Fibroblast of pulmonary artery (primary cell): ENCODE results near the gene OVOL1.

Source experiments
- DNase-seq: peaks from one replicate; pipeline ENCODE4 v3.0.0-alpha.2; 2010; ENCODE audit warnings: low read depth
- H3K4me3 ChIP-seq: replicated peaks from 2 replicates; pipeline ENCODE4 v1.5.1; 2011; ENCODE audit warnings: low read depth, mild to moderate bottlenecking, control low read depth, low read length, moderate library complexity
- TF ChIP-seq, protein P1 (sequence below): IDR thresholded peaks from 2 replicates; pipeline ENCODE4 v1.5.1; 2011; ENCODE audit warnings: mild to moderate bottlenecking, control low read depth, low read length, inconsistent platforms; ENCODE audit errors: missing control alignments

OVOL1 gene

DNA sequence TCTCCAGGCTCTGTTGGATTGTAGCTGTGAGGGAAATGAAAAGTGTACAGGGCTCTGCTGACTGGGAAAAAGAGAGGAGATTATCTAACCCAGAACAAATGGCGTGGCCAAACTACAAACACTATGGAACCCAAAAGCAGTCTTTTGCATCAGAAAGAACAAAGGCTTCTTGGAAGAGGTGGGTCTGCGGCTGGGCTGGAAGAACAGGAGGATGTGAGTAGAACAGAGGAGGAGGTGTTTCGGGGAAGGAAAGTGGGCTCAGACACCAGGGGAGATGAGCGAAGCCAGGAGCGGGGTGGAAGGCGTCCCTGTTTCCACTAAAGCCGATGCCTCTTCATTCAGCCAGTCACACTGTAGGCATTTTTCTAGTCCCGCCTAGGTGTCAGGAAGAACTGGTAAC lies 12.0 kb downstream of the OVOL1 start:
- no peak overlapping the region for H3K4me3 ChIP-seq
- no peak for DNase-seq
- TF ChIP-seq, protein P1, sequence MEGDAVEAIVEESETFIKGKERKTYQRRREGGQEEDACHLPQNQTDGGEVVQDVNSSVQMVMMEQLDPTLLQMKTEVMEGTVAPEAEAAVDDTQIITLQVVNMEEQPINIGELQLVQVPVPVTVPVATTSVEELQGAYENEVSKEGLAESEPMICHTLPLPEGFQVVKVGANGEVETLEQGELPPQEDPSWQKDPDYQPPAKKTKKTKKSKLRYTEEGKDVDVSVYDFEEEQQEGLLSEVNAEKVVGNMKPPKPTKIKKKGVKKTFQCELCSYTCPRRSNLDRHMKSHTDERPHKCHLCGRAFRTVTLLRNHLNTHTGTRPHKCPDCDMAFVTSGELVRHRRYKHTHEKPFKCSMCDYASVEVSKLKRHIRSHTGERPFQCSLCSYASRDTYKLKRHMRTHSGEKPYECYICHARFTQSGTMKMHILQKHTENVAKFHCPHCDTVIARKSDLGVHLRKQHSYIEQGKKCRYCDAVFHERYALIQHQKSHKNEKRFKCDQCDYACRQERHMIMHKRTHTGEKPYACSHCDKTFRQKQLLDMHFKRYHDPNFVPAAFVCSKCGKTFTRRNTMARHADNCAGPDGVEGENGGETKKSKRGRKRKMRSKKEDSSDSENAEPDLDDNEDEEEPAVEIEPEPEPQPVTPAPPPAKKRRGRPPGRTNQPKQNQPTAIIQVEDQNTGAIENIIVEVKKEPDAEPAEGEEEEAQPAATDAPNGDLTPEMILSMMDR = no peak

DNA sequence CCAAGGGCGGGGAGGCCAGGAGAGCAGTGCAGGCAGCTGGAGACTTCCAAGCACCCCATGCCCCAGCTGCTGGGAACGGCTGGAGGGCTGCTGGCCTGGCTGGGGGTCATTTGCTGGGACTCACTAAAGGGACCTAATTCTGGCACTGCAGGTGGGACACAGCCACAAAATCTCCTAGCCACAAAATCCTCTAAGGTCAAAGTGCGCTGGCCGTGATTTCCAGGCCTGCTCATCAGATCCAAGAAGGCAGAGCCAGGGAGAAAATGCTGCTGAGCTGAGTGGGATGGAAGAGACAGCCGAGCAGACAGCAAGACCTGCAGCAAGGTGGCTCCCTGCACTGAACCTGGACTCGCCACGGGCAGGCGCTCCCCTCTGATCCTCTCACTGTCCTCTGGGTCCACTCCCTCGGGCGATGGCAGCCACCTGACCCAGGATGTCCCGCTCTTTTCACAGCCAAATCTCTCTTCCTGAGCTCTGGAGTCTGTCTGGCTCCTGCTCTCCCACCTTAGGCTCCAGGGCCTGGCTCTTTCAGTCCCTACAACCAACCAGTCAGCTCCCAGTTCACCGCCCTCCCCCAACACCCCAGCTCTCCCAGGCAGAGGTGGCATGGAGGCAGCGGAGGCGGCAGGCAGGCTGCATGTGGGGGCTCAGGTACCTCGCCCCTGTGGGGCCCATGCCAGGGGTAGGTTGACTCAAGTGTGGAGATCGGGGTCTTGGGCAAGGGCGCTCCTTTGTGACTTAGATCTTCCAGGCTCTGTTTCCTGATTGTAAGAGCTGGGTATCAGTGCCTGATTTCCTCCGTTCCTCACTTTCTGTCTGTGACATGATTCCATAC lies 14.5 kb downstream of the OVOL1 start:
- no peak overlapping the region for H3K4me3 ChIP-seq
- TF ChIP-seq, protein P1 = no peak
- DNase-seq = no peak

DNA sequence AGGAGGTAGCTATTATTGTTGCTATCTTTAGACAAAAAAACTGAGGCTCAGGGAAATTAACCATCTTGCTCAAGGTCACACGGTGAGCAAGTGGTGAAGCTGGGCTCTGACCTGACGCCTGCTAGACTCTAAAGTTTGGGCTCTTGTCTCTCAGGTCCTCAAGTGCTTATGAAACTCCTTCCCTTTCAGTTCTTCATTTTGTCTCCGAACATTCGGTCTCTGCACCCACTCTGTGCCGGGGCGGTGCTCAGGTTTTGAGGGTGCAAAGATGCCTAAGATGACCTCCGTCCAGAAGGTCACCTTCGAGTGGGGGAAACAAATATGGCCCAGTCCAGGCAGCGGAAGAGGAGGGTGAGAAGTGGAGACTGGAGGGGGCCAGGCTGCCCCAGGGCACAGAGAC lies 16.0 kb downstream of the OVOL1 start:
- DNase-seq = no peak
- TF ChIP-seq, protein P1 = no peak
- H3K4me3 ChIP-seq = no peak overlapping the region

DNA sequence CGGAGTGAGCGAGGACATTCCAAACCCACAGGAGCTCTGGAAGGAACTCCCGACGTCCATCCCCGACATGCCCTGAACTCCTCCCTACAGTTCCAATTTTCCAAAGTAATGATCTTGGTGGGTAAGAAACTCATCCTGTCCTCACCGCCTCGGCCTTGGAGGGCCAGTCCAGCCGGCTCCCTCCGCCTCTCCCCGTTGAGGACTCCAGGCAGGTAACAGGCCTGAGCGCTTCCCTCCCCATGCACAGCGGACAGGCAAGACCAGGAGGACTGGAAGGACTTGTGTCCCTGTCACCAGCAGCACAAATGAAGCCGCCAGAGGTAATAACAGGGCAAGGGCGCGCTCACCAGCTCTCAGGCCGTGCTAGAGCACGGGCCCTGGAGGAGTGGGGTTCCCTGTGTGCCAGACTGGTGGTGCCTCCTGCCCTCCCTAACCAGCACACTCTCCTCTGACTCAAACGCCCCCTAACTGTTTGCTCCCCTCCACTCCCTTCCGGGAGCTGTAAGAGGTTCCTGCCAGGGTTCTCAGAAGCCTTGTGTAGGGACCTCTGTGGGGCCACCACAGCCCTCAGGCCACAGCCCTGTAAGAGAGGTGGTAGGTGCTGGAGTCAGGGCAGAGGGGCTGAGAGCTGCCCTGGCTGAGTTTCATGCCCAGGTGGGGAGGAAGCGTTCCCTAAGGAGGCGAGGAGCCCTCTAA lies 17.1 kb downstream of the OVOL1 start:
- TF ChIP-seq, protein P1 = no peak
- no peak overlapping the region for H3K4me3 ChIP-seq
- no peak for DNase-seq

DNA sequence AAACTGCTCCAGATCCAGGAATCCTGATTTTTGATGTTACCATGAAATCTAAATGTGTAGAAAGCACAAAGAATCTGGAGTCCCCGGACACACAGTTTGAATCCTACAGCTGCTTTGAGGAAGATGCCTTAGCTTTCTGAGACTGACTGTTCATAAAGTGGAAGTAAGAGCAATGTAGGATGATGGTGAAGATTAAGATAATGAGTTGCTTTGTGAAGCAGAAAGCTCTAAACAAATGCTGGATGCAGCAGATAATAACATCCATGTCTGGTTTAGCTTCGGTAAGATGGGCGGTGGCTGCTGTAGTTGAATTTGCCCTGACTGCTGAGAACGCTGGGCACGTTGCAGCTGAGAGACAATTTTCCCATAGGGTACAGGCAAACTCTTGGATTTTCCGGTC lies 20.1 kb downstream of the OVOL1 start:
- DNase-seq = no peak
- H3K4me3 ChIP-seq = no peak overlapping the region
- TF ChIP-seq, protein P1 = no peak

DNA sequence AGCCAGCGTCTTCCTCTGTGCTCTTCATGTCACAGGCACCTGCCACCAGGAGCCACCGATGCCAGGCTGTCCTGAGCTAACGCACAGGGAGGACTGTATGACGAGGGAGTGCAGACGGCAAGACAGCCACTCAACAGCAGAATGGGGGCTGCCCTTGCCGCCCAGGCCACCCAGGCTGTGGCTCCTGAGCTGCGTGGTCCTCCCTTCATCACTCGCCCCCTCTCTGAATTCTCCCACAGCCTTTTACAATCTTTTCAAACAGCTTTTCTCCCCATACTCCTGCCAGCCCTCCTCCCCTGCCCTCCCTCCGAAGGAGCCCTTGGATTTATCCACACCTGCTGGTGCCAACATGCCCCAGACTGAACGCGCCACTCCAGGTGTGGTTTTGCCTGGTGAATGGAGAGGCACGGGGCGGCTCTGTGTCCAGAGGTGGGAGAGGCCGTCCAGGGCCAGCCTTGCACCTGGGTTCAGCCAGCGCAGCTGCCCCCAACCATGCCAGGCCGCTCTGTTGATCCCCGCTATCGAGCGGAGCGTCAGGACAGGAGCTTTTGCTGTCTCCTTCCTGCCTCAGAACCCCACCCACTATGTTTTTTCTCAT lies 22.0 kb downstream of the OVOL1 start:
- DNase-seq = no peak
- no peak overlapping the region for H3K4me3 ChIP-seq
- TF ChIP-seq, protein P1 = no peak
